DMS114 treated with DMSO at 0.1 percent for 48 hours (cell line): ENCODE data around the gene LCN12.

ENCODE experiments used
- DNase-seq: peaks from one replicate; lab custom pipeline; 2025; ENCODE audit not compliant: unreplicated experiment; lab: John Stamatoyannopoulos, UW

Gene LCN12

DNA sequence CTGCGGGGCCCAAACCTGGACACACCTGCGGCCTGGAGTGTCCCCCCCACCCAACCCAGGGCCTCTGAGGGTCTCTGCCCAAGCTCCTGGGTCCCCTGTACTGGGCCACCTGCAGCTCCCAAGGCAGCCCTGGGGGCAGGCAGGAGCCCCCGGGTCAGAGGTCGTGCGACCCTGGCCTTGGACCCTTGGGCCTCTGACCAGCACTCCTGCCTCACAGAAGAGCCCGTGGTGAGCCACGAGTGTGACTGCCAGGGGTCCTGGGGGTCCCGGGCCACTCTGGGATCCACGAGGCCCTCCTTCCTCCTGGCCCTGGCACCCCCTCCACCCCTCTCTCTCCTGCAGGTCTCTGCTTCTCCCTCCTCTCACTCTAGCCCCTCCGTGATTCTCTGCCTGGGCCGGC, 20.3 kb downstream of the LCN12 start:
- DNase-seq, result no peak

DNA sequence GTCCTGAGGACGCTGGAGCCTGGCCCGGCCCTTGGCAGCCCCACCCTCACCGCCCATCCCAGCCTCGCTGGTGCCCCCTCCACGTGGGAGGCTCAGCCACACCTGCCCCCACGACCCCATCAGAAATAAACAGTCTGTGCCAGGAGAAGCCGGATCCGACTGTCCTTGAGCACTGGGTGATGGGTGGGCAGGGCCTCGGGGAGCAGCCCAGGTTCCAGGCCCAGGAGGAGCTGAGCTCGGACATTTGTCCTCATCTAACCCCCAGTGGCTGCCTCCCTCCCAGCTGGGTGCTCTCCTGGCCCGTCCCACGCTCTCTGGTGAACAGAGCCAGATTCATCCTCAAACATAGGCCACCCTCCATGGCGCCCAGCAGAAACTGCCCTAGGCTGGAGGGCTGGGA, 20.7 kb downstream of the LCN12 start:
- no peak for DNase-seq

DNA sequence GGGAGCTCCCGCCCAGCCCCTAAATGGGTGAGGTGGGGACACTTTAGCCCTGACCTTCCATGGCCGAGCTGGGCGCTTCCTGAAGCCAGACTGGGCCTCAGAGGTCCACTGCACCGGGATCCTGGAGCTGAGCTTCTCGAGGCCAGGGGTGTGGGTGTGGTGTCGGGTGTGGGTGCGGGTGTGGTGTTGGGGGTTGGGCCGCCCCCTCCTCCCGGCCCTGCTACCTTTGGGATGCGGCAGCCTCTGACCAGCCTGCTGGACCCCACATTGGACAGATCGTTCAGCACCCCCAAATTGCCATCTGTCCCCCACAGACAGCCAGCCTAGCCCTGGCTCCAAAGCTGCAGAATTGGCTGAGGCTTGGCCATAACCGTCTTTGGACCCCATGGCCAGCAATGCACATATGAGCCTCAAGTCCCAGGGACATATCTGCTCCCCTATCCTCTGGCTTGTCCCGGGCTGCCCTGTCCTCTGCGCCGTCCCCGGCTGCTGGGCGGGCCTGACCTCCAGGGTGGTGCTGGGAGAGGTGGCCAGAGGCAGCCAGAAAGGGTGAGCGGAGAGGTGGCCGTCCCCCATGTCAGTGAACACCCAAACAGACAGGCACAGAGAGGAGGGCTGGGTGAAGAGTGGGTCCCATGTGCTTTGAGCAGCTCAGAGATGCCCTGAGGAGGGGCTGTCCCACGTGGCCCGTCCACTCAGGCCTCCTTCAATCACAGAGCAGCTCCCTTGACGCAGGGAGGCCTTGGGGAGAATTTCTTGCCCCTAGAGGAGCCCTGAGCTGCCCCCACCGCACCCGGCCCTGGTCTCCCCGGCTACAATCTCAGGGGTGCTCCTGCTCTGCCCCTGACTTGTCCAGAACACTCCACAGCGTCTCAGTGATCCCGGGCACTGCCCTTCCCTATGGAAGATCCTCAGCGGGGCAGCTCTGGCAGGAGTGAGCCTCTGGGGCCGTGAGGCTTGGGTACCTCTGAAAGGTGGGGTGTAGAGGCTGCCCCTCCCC, 21.8 kb downstream of the LCN12 start:
- DNase-seq, result no peak

DNA sequence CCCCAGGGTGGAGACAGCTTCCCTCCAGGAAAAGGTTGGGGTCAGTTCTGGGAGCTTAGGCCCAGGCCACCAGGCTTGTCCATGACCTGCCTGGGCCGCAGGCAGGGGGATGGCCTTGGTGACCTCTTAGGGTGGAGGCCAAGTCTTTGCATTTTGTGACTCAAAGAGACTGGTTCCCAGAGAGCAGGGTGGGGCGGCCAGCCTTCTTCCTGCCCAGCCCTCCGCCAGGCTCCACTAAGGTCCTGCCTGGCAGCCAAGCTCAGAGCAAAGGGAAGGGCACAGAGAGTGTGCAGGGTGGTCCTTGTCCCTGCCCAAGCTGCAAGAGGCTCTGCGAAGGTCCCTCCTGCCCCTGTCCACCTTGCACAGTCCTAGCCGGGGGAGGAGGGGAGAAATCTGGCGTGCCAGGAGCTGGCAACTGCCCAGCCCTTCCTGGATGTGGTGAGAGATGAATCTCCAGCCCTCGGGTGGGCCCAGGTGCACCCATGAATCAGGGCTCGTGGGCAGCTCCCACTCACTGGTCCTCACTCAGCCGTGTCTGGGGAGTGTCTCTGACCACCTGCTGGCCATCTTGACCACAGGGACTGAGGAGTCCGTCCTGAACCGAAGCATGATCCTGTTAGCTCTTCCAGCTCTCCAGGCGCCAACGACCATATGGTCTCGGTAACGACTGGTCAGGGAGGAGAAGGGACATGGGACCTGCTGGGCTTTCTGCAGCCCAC, 22.9 kb downstream of the LCN12 start:
- DNase-seq, result no peak

DNA sequence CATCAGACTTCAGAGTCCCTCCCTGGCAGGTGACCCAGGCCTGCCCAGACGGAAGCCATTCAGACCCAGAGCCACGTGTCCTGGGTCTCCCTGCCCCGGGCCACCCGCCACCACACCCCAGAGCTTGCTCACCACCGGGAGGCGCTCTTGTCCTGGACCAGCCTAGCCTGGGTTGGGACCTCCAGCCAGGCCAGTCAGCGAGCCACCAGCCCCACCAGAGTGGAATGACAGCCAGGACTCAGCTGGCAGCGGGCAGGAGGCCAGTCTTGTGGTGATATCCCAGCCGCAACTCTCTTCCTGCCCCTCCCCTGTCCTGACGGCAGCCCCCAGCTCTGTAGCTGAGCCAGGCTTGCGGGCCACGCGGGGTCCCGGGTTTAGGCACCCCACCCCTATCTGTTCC, 23.6 kb downstream of the LCN12 start:
- no peak for DNase-seq

DNA sequence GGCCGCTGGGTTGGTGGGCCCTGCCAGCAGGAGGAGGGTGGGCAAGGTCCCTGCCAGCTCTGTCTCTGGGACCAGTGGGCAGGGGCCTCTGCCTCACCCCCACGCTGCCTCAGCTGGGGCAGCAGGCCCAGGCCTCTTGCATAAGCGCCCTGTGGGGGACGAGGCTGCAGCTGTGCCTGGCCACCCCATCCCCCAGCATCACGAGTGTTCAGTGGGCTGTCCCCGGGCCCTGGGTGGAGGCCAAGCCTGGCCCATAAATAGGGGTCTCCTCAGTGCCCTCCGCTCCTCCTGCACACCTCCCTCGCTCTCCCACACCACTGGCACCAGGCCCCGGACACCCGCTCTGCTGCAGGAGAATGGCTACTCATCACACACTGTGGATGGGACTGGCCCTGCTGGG, 25.1 kb downstream of the LCN12 start, which contains the start of gene PTGDS:
PTGDS (plus strand) TSS at position 282 of the 400 bp plus-strand sequence; CDS start at position 357, 75 bp downstream.
- no peak for DNase-seq

DNA sequence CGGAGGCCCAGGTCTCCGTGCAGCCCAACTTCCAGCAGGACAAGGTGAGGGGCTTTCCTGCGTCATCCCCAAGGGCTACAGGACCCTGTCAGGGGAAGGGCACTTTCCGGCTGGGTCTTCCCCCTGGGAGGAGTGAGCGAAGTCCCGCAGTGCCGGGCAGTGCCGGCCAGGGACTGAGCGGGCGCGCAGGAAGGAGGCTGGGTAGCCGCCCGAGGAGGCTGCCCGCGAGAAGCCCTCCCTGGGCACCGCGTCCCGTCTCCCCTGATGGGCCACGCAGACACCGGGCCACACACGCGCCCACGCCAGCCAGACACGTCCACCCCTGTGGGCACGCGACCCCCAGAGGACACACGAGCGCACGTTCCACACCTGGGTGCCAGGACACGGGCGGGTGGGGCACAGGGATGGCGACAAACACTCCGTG, 25.6 kb downstream of the LCN12 start:
- DNase-seq, result no peak

DNA sequence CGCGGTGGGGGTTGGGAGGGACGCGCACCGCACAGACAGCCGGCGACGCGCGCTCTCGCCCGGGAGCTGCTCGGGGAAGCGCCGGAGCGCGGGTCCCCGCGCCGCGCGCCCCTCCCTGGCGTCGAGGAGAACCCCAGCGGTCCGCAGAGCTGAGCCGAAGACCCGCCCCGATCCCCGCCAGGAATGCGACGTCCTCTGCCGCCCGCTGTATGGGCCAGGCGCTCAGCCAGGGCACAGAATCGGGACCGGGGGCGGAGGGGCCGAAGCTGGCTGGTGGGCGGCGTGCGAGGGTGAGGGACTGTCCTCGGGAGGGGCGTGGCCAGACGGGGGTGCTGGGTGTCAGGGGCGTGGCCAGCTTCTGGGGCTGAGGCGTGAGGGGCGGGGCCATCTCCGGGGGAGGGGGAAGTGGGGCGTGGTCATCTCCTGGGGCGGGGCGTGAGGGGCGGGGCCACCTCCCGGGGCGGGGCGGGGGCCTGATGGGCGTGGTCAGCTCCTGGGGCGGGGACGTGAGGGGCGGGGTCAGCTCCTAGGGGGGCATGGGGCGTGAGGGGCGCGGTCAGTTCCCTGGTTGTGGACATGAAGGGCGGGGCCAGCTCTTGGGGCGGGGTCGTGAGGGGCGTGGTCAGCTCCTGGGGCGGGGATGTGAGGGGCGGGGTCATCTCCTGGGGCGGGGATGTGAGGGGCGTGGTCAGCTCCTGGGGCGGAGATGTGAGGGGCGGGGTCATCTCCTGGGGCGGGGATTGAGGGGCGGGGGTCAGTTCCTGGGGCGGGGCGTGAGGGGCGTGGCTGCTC, 26.2 kb downstream of the LCN12 start:
- peak; percentile 47 for DNase-seq

DNA sequence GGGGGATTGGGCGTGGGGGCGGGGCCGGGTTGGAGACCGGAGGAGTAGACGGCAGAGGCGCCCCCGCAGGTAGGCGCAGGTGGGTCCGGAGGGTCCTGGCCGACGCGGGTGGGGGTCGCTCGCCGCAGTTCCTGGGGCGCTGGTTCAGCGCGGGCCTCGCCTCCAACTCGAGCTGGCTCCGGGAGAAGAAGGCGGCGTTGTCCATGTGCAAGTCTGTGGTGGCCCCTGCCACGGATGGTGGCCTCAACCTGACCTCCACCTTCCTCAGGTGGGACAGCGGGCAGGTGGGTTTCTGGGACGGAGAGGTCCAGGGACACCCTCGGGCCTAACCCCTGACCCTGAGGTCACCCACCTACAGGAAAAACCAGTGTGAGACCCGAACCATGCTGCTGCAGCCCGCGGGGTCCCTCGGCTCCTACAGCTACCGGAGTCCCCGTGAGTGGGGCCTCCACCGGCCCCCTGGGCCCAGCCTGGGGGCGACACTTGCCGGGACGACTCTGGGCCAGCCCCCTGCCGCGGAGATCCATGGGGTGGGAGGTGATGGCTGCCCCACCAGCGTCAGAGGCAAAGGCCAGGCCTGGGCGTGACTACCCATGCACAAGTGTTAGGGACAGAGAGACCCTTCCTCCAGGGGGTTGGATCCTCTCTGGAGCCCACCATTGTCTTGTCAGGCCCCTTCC, 26.9 kb downstream of the LCN12 start:
- no peak for DNase-seq

DNA sequence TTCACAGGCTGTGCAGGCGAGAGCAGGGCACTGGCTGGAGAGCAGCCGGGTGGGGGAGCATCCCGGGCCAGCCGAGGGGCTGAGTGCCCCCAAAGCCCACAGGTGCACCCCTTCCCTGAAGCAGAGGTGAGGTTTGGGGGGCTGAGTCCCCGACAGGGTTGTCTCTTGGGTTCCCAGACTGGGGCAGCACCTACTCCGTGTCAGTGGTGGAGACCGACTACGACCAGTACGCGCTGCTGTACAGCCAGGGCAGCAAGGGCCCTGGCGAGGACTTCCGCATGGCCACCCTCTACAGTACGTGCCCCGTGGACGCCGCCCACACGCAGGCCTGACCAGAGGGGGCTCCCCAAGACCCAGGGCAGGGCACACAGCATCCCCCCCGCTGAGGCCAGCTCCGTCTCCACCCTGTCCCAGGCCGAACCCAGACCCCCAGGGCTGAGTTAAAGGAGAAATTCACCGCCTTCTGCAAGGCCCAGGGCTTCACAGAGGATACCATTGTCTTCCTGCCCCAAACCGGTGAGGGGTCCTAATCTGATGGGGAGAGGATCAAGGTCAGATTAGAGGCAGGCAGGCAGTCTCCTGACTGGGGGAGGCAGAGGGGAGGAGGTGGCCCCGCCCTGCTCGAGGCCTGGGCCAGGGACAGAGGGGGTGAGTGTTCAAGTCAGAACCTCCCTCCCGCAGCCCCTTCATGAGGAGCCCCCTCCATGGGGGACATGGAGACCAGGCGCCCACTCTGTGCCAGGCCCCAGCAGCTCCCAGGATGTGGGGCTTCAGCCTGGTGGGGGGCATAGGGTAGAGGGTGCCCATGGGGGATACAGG, 27.9 kb downstream of the LCN12 start:
- DNase-seq, result no peak

DNA sequence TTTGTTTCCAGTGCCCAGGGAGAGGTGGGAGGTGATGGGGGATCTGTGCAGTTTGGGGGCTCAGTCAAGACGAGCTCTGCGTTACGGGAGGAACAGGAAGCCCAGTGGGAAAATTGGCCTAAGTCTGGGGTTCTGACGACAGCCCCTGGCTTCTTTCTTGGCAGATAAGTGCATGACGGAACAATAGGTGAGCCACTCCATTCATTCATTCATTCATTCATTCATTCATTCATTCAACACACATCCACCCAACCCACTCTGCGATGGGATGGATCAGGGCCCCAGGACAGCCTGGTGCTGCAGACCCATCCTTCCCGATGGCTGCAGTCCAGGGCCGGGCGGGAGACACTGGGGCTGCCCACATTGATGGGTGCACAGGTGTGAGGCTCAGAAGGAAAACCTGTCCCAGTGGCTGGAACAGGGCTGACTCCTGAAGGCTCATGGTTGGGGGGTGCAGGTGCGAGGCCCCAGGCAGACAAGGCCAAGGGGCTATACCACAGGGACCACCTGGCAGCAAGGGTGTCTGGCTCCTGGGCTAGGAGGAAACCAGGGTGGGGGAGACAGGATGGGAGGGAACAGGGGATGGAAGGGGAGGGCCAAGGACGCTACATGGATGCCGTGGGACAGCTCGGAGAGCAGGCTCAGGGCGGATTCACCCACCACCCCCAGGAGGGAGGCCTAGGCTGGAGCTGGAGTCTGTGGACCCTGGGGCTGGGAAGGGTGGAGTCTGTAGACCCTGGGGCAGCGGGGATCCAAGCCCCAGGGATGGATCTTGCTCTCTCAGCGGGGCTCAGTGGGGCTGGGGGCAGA, 28.8 kb downstream of the LCN12 start:
- DNase-seq, result no peak

DNA sequence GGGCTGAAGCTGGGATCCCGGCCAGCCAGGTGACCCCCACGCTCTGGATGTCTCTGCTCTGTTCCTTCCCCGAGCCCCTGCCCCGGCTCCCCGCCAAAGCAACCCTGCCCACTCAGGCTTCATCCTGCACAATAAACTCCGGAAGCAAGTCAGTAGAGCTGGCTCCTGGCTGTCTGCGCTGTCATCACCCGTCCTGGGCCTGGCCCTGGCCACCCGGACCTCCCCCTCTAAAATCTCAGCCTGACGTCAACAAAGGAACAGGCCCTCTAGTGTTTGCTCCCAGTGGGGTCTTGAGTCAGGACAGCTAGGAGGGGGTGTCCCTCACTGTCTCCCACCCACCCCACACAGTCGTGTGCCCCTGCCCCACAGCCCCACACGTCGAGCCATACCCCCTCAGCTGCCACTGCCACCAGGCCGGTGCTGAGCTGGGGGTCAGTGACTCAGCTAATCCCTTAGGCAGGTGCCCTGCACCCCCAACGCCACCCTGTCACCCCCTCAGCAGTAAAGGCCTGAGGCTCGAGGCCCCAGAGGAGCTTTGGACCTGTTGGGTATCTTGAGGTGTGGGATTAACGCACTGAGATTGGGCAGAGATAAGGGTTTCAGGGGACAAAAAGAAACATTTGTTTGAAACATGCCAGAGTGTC, 29.6 kb downstream of the LCN12 start:
- no peak for DNase-seq

DNA sequence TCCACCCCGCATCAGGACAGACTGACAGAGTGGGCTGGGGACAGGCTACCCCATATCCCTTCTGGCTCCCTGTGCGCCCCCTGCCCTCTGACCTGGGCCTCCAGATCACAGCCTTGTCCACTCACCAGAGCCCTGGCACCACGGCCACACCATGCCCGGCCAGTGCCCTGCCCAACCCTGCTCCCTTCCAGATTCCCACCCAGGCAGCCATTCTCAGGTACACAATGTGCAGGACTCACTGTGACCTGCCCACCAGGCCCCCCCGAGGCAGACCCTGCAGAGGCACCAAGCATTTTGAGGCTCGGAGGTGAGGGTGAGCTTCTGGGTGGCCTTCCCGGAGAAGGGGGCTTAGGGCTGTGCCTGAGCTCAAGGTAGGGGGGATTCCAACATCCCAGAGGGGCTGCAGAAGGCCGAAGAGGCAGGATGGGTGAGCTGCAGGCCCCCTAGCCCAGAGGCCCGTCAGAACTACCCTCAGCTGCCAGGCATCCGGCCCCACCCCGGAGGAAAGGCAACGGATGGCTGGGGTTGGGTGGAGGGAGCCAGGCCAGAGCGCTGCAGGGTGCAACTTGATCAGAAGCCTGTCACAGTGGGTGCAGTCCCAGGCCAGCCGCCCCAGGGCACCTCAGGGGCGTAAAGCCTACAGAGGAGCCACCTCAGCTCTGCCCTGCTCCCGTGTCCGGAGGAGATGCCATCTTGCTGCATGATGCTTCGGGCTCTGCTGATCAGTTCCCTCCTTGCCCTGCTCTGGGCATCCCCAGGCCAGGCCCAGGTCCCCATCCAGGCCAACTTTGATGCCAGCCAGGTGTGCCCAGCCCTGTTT, 30.4 kb downstream of the LCN12 start, which contains the start of gene LCNL1:
LCNL1 (plus strand) TSS at position 762 of the 820 bp plus-strand sequence. CDS start 594 bp downstream, outside the sequence.
- no peak for DNase-seq

DNA sequence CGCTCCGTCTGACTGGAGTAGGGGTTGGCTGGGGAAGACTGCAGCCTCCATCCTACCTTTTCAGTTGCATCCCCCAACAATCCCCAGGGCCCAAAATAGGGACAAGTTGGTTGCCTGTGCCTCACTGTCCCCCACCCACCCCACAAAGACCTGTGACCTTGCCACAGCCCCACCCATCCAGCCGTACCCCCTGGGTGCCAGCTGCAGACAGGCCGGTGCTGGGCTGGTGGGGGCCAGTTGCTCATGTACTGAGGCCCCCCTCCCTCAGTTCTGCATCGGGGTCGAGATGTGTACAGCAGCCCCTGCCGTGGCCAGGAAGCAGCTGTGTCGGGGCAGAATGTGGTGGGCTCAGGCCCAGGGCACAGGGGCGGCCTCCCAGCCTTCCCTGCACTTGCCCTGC, 31.1 kb downstream of the LCN12 start:
- DNase-seq, result no peak

DNA sequence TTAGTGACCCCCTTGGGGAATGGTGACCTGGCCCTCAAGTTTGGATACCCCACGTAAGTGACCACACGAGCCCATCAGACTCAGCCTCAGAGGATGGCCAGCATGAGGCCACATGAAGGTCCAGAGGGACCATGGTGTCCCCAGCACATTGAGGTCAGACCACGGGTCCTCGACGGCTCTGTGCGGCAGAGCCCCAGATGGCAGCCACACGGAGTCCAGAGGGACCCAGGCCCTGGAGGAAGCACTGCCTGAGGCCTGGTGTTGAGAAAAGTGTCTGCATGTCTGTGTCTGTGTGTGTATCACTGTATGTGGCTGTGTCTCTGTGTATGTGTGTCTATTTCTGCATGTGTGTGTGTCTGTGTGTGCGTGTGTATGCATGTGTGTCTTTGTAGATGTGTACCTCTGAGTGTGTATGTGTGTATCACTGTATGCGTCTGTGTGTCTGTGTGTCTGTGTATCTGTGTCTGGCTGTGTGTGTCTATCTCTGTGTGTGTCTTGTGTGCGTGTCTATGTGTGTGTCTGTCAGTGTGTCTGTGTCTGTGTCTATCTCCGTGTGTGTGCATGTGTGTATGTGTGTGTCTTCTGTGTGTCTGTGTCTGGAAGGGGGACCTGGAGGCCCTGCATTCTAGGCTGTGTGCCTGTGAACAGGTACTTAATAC, 31.7 kb downstream of the LCN12 start:
- no peak for DNase-seq

DNA sequence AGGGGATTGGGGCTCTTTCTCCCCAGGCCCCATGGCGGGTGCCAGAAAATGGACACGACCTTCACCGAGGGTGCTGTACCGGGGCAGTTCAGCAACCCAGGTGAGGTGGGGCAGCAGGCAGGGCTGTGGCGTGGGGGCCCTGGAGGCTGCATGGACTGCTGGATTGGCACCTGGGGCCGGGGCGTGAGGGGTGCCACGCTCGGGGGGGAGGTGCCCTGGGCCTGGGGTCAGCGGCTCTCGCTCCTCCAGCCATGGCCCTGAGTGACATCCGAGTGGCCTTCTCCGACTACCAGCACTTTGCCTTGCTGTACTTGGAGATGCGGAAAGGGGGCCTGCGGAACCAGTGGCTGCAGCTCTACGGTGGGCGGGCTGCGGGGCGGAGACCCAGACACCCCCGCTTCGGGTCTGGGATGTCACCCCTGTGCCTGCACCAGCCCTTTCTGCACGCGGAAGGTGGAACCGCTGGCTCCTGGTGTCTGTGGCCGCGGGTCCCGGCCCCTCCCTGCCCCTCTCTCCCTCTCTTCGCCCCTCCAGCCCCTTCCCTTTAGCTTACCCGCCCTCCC, 32.5 kb downstream of the LCN12 start:
- no peak for DNase-seq
